H1 (cell line): ENCODE measurements around the gene INPP4B. TPM values are rescaled to one million over a fixed set of nuclear protein-coding genes. Genes with fewer than 3 reads are reported as not detected.

Source experiments
- CTCF ChIA-PET: fragments of 300-600 bp; sonication (Branson Sonifier 250); formaldehyde crosslinking; loops from one replicate; lab custom pipeline; 2021; ENCODE audit not compliant: partially characterized antibody; lab: Charles Lee
- POLR2A ChIA-PET: fragments of 300-600 bp; sonication (Branson Sonifier 250); formaldehyde crosslinking; loops from one replicate; lab custom pipeline; 2021; ENCODE audit warnings: inconsistent platforms; ENCODE audit not compliant: partially characterized antibody; lab: Charles Lee
- DNase-seq, 2 experiments: peaks; one replicate each; pipeline versions ENCODE4 v3.0.0 to v3.0.0-alpha.2; 2010 to 2022; ENCODE audit warnings: low spot score in 2 of 2, low read depth in 1 of 2, mixed read lengths in 1 of 2
- FAIRE-seq: peaks from 2 replicates; lab custom pipeline; 2011; peaks lifted over from hg19 to GRCh38; lab: Jason Lieb, UNC
- H2AFZ ChIP-seq: 2 replicates; pipeline ENCODE4 v1.8.1; 2012; ENCODE audit warnings: low read length, inconsistent platforms
- H2AK5ac ChIP-seq: 2 replicates; pipeline ENCODE4 v1.6.1; 2013; ENCODE audit warnings: low read depth, low read length
- H2BK120ac ChIP-seq: replicated peaks from 2 replicates; pipeline ENCODE3; 2013; ENCODE audit warnings: low read depth, low read length, inconsistent platforms
- H2BK12ac ChIP-seq: 2 replicates; pipeline ENCODE4 v1.6.1; 2013; ENCODE audit warnings: low read depth, low read length
- H2BK15ac ChIP-seq: 2 replicates; pipeline ENCODE4 v1.6.1; 2013; ENCODE audit warnings: low read length
- H2BK20ac ChIP-seq: 2 replicates; pipeline ENCODE4 v1.6.1; 2013; ENCODE audit warnings: low read length
- H2BK5ac ChIP-seq: 2 replicates; pipeline ENCODE4 v1.6.1; 2013; ENCODE audit warnings: low read depth, low read length
- H3K14ac ChIP-seq: 2 replicates; pipeline ENCODE4 v1.6.1; 2013; ENCODE audit warnings: inconsistent platforms; ENCODE audit not compliant: insufficient read length
- H3K18ac ChIP-seq: 2 replicates; pipeline ENCODE4 v1.6.1; 2013; ENCODE audit warnings: low read length; ENCODE audit errors: extremely low read depth
- H3K23ac ChIP-seq: 2 replicates; pipeline ENCODE4 v1.6.1; 2013; ENCODE audit warnings: inconsistent platforms; ENCODE audit not compliant: insufficient read length
- H3K23me2 ChIP-seq: 2 replicates; pipeline ENCODE4 v1.6.1; 2013; ENCODE audit warnings: low read depth, low read length
- H3K27ac ChIP-seq: 2 replicates; pipeline ENCODE4 v1.6.1; 2011; ENCODE audit warnings: low read depth, low read length, inconsistent platforms
- H3K27me3 ChIP-seq, 4 experiments: replicated peaks in 1 of 4; 1 replicate in 1 of 4; 2 replicates in 3 of 4; pipeline versions ENCODE4 v1.6.1 to v1.8.1; 2011 to 2013; ENCODE audit warnings: low read length in 3 of 4, mild to moderate bottlenecking in 3 of 4, inconsistent platforms in 2 of 4, mixed read lengths in 2 of 4, moderate library complexity in 1 of 4; ENCODE audit not compliant: control insufficient read depth in 3 of 4, insufficient read depth in 3 of 4; ENCODE audit errors: extremely low read depth in 1 of 4
- H3K36me3 ChIP-seq, 4 experiments: 2 replicates each; pipeline versions ENCODE4 v1.6.1 to v1.8.1; 2011 to 2013; ENCODE audit warnings: mild to moderate bottlenecking in 4 of 4, low read length in 3 of 4, moderate library complexity in 2 of 4, control low read depth in 1 of 4, inconsistent platforms in 1 of 4; ENCODE audit not compliant: insufficient read depth in 4 of 4, control insufficient read depth in 2 of 4
- H3K4ac ChIP-seq: replicated peaks from 2 replicates; pipeline ENCODE3; 2013; ENCODE audit warnings: low read length, low read depth, mixed read lengths, inconsistent platforms; ENCODE audit not compliant: insufficient read length
- H3K4me1 ChIP-seq, 4 experiments: replicated peaks in 1 of 4; 1 replicate in 1 of 4; 2 replicates in 3 of 4; pipeline versions ENCODE4 v1.6.1 to v1.8.1; 2011 to 2013; ENCODE audit warnings: low read length in 3 of 4, inconsistent platforms in 2 of 4, mixed read lengths in 1 of 4; ENCODE audit not compliant: insufficient read depth in 4 of 4, control insufficient read depth in 3 of 4
- H3K4me2 ChIP-seq, 2 experiments: 2 replicates each; pipeline versions ENCODE4 v1.6.1 to v1.8.1; 2011 to 2013; ENCODE audit warnings: low read depth in 2 of 2, low read length in 2 of 2, control low read depth in 1 of 2, inconsistent platforms in 1 of 2, mild to moderate bottlenecking in 1 of 2; ENCODE audit not compliant: insufficient read depth in 1 of 2
- H3K4me3 ChIP-seq, 4 experiments: fragments of 200-600, 300-600 bp in 1 of 4; sonication (generic), shearing (Covaris generic), sonication (Bioruptor Twin) in 1 of 4; 2 replicates each; pipeline versions ENCODE4 v1.5.1 to v1.8.1; 2011 to 2016; ENCODE audit warnings: low read length in 4 of 4, low read depth in 3 of 4, control low read depth in 2 of 4, inconsistent platforms in 2 of 4, mild to moderate bottlenecking in 2 of 4, mixed read lengths in 1 of 4, moderate library complexity in 1 of 4; ENCODE audit not compliant: insufficient read depth in 2 of 4; ENCODE audit errors: extremely low read depth in 1 of 4
- H3K56ac ChIP-seq: replicated peaks from 2 replicates; pipeline ENCODE3; 2013; ENCODE audit warnings: low read depth, mild to moderate bottlenecking, mixed read lengths, low read length, inconsistent platforms; ENCODE audit not compliant: insufficient read length
- H3K79me1 ChIP-seq: 2 replicates; pipeline ENCODE4 v1.6.1; 2013; ENCODE audit warnings: low read depth, low read length, control low read depth
- H3K79me2 ChIP-seq, 2 experiments: 2 replicates each; pipeline versions ENCODE4 v1.6.1 to v1.8.1; 2012 to 2013; ENCODE audit warnings: low read length in 2 of 2, mild to moderate bottlenecking in 2 of 2, inconsistent platforms in 1 of 2; ENCODE audit not compliant: insufficient read depth in 2 of 2, control insufficient read depth in 1 of 2
- H3K9ac ChIP-seq, 4 experiments: replicated peaks in 1 of 4; 1 replicate in 1 of 4; 2 replicates in 3 of 4; pipeline versions ENCODE4 v1.6.1 to v1.8.1; 2011 to 2013; ENCODE audit warnings: low read depth in 3 of 4, low read length in 3 of 4, control low read depth in 2 of 4, mild to moderate bottlenecking in 2 of 4, moderate library complexity in 2 of 4, inconsistent platforms in 1 of 4; ENCODE audit errors: extremely low read depth in 1 of 4
- H3K9me3 ChIP-seq, 2 experiments: 2 replicates each; pipeline versions ENCODE4 v1.6.1 to v1.8.1; 2012 to 2013; ENCODE audit warnings: mild to moderate bottlenecking in 2 of 2, moderate library complexity in 2 of 2, control low read depth in 1 of 2, inconsistent platforms in 1 of 2, low read depth in 1 of 2, low read length in 1 of 2, mixed read lengths in 1 of 2; ENCODE audit not compliant: insufficient read depth in 2 of 2
- H4K20me1 ChIP-seq, 2 experiments: replicated peaks in 1 of 2; 2 replicates each; pipeline versions ENCODE3 to v1.8.1; 2011 to 2013; ENCODE audit warnings: inconsistent platforms in 2 of 2, low read length in 2 of 2, mild to moderate bottlenecking in 1 of 2; ENCODE audit not compliant: insufficient read depth in 2 of 2, control insufficient read depth in 1 of 2
- H4K5ac ChIP-seq: 2 replicates; pipeline ENCODE4 v1.6.1; 2013; ENCODE audit warnings: low read length, low read depth, mixed read lengths, inconsistent platforms; ENCODE audit not compliant: insufficient read length
- H4K8ac ChIP-seq: 2 replicates; pipeline ENCODE4 v1.8.0; 2013; ENCODE audit warnings: mild to moderate bottlenecking, moderate library complexity, low read length, inconsistent platforms; ENCODE audit not compliant: insufficient read depth; ENCODE audit errors: extremely low read depth
- H4K91ac ChIP-seq: replicated peaks from 2 replicates; pipeline ENCODE3; 2013; ENCODE audit warnings: low read length, mixed read lengths, inconsistent platforms; ENCODE audit not compliant: insufficient read length
- CHD2 ChIP-seq: IDR thresholded peaks from 2 replicates; pipeline ENCODE4 v1.6.1; 2012; ENCODE audit warnings: low read length, improper control_type of control experiment
- EGR1 ChIP-seq: IDR thresholded peaks from 2 replicates; pipeline ENCODE4 v1.6.1; 2011; ENCODE audit warnings: low read depth, low read length, borderline replicate concordance
- HDAC2 ChIP-seq, 2 experiments: fragments of 300-600 bp in 1 of 2; sonication (generic) in 1 of 2; IDR thresholded peaks; 2 replicates each; pipeline ENCODE4 v1.6.1; 2011 to 2012; ENCODE audit warnings: low read depth in 2 of 2, low read length in 2 of 2, mild to moderate bottlenecking in 2 of 2, moderate library complexity in 2 of 2, borderline replicate concordance in 1 of 2, inconsistent platforms in 1 of 2
- JUND ChIP-seq: IDR thresholded peaks from 2 replicates; pipeline ENCODE4 v1.6.1; 2011; ENCODE audit warnings: mild to moderate bottlenecking, improper control_type of control experiment, low read length
- KDM1A ChIP-seq: fragments of 200-600, 300-600 bp; sonication (generic); IDR thresholded peaks from 2 replicates; pipeline ENCODE4 v1.7.1; 2016; ENCODE audit warnings: mild to moderate bottlenecking, low read length, borderline replicate concordance
- MAFK ChIP-seq: IDR thresholded peaks from 2 replicates; pipeline ENCODE4 v1.6.1; 2012; ENCODE audit warnings: low read depth, mild to moderate bottlenecking, improper control_type of control experiment, low read length
- NANOG ChIP-seq: IDR thresholded peaks from 2 replicates; pipeline ENCODE4 v1.6.1; 2011; ENCODE audit warnings: low read length, low read depth, mild to moderate bottlenecking, inconsistent platforms; ENCODE audit not compliant: insufficient read depth, poor library complexity, severe bottlenecking
- NRF1 ChIP-seq: IDR thresholded peaks from 2 replicates; pipeline ENCODE4 v1.6.1; 2011; ENCODE audit warnings: mild to moderate bottlenecking, low read depth, low read length, improper control_type of control experiment
- POLR2AphosphoS5 ChIP-seq: IDR thresholded peaks from 2 replicates; pipeline ENCODE4 v1.6.1; 2011; ENCODE audit warnings: low read depth, low read length
- RBBP5 ChIP-seq: IDR thresholded peaks from 2 replicates; pipeline ENCODE4 v1.7.1; 2012; ENCODE audit warnings: low read depth, mild to moderate bottlenecking, inconsistent platforms, low read length, moderate library complexity, borderline replicate concordance
- RFX5 ChIP-seq: IDR thresholded peaks from 2 replicates; pipeline ENCODE4 v1.6.1; 2011; ENCODE audit warnings: low read depth, low read length, improper control_type of control experiment, borderline replicate concordance
- SUZ12 ChIP-seq: fragments of 200-600 bp; sonication (generic); IDR thresholded peaks from 2 replicates; pipeline ENCODE4 v1.6.1; 2012; ENCODE audit warnings: mild to moderate bottlenecking, inconsistent platforms, low read length, moderate library complexity, mixed read lengths
- WGBS, 2 experiments: shearing (Covaris generic) in 1 of 2; methylation state at CpG; one replicate each; pipeline versions ENCODE4 v1.1.6 to v1.1.7; 2013 to 2015; ENCODE audit warnings: low lambda C conversion rate in 2 of 2, mixed read lengths in 2 of 2, inconsistent platforms in 1 of 2, low coverage in 1 of 2, missing lambda C conversion rate in 1 of 2; ENCODE audit not compliant: insufficient replicate concordance in 2 of 2, insufficient coverage in 1 of 2, insufficient read length in 1 of 2; ENCODE audit errors: extremely low coverage in 1 of 2, missing lambda C conversion rate in 1 of 2; 5-methylcytosine and 5-hydroxymethylcytosine counted together
- polyA plus RNA-seq, 7 experiments: library from polyadenylated mRNA; depleted of rRNA in 3 of 7; stranded (reverse) in 5 of 7; unstranded in 2 of 7; fragments of >200 nt in 5 of 7; fragments of 200-250 nt in 2 of 7; gene quantifications; 1 replicate in 5 of 7; 2 replicates in 1 of 7; 4 replicates in 1 of 7; pipeline versions ENCODE4 v1.2.1 to v1.2.3, GENCODE V29; 2011 to 2013; ENCODE audit warnings: missing spikeins in 2 of 7, mixed read lengths in 2 of 7
- total RNA-seq: library from RNA; stranded (reverse); fragmentation: NEBNext Ultra II Directional; extraction: Animal tissue kit (Norgen Biotek cat#: 25700); gene quantifications from 2 replicates; pipeline ENCODE4 v1.2.1, GENCODE V29; 2021

Gene INPP4B
- total and polyA plus RNA-seq, 2 of the 8 experiments (the other 6 are each of a cell fraction or from before 2014, with no cell fraction given): 0.11 to 0.54 TPM

DNA sequence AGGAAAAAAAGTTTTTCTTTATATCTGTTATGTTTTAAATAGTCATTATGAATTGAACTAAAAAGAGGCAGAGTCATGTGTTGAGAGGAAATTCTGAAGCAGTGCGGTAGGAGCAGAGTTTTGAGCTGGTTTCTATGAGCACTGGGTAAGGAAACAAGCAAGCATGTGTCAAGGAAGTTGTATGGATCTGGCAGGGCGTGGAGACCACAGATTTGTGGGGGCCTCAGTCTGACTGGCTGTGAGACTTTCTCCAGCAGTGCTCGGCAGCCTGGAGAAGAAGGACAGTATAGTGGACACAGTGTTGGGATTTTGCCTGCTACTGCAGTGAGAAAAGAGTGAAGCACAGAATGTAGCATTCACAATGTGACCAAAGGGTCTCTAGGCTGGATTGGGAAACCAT lies 399.1 kb downstream of the INPP4B start:
- Histone ChIP-seq H2BK15ac (no peak overlapping the region), H4K91ac (no peak overlapping the region), H3K9me3 (no peaks in the 10 kb centered on the region), H3K36me3 (no peaks in the 10 kb centered on the region), H3K18ac (no peak overlapping the region), H2AK5ac (no peak overlapping the region), H3K27ac (no peak overlapping the region), H3K27me3 (no peaks in the 10 kb centered on the region), H3K4me2 (no peak overlapping the region), H4K8ac (no peak overlapping the region), H3K4me1 (no peaks in the 10 kb centered on the region), H3K79me2 (no peaks in the 10 kb centered on the region), H3K9ac (no peak overlapping the region), H2AFZ (no peak overlapping the region), H2BK120ac (no peak overlapping the region), H3K56ac (no peak overlapping the region), H3K23me2 (no peaks in the 10 kb centered on the region), H4K5ac (no peak overlapping the region), H2BK12ac (no peak overlapping the region), H3K14ac (no peak overlapping the region), H4K20me1 (no peaks in the 10 kb centered on the region), H3K79me1 (no peaks in the 10 kb centered on the region), H3K4ac (no peak overlapping the region), H3K23ac (no peak overlapping the region), H2BK5ac (no peak overlapping the region), H3K4me3 (no peak overlapping the region), H2BK20ac (no peak overlapping the region)
- POLR2A ChIA-PET: no interaction called here
- no peak for TF ChIP-seq NRF1
- TF ChIP-seq NANOG: no peak
- no peak for TF ChIP-seq EGR1
- no peak for TF ChIP-seq CHD2
- no peak for TF ChIP-seq SUZ12
- no peak for TF ChIP-seq KDM1A
- TF ChIP-seq JUND: no peak
- TF ChIP-seq RBBP5: no peak
- TF ChIP-seq RFX5: no peak
- TF ChIP-seq HDAC2 (IDR thresholded peaks at IDR 0.05; ENCODE audit: borderline replicate concordance in 1 of 2, low read depth in 2 of 2, low read length in 2 of 2): no peak
- no peak for TF ChIP-seq MAFK
- no peak for TF ChIP-seq POLR2AphosphoS5
- no peak for DNase-seq
- no peak for FAIRE-seq
- WGBS, 2 experiments: 94% methylated on average over 3 of the region's 3 CpGs; no CpG with 5 or more reads in 1 of the 2 experiments
- CTCF ChIA-PET: no interaction called here
